B cell (primary cell): ENCODE data around the gene EDC3. TPM values are rescaled to one million over a fixed set of nuclear protein-coding genes. Genes with fewer than 3 reads are reported as not detected.

ENCODE experiments used
- ATAC-seq: fragments of 200-7000 bp; cut with Tn5 transposase; one replicate; pipeline ENCODE4 v1.10.0; 2021; ENCODE audit warnings: low read depth, mild to moderate bottlenecking, moderate number of reproducible peaks, moderate library complexity
- CTCF ChIA-PET: fragments of 350-600 bp; sonication (Branson Sonifier 250); formaldehyde crosslinking; loops from one replicate; lab custom pipeline; 2021; ENCODE audit warnings: antibody characterized with exemption, inconsistent platforms; lab: Charles Lee
- POLR2A ChIA-PET: fragments of 350-600 bp; sonication (Branson Sonifier 250); formaldehyde crosslinking; loops from one replicate; lab custom pipeline; 2021; ENCODE audit warnings: antibody characterized with exemption; lab: Charles Lee
- DNase-seq: peaks from one replicate; pipeline ENCODE4 v3.0.0; 2013
- H2AFZ ChIP-seq: 2 replicates; pipeline ENCODE4 v1.6.1; 2012; ENCODE audit warnings: mild to moderate bottlenecking, low read depth, low read length; ENCODE audit not compliant: insufficient read depth, poor library complexity, severe bottlenecking
- H3K27ac ChIP-seq, 2 donors: 1 replicate in 1 of 2; 2 replicates in 1 of 2; pipeline ENCODE4 v1.5.1; 2012 to 2013; ENCODE audit warnings: low read length in 2 of 2, mild to moderate bottlenecking in 2 of 2, moderate library complexity in 1 of 2
- H3K27me3 ChIP-seq, 4 experiments: fragments of 200-600 bp in 1 of 4; sonication (generic) in 1 of 4; replicated peaks in 1 of 4; 1 replicate in 2 of 4; 2 replicates in 2 of 4; pipeline versions ENCODE4 v1.6.1 to v1.7.0; 2013 to 2016; ENCODE audit warnings: low read length in 3 of 4, mild to moderate bottlenecking in 2 of 4, mixed read lengths in 1 of 4, moderate library complexity in 1 of 4; ENCODE audit not compliant: insufficient read depth in 4 of 4, control insufficient read depth in 3 of 4; ENCODE audit errors: control extremely low read depth in 1 of 4
- H3K36me3 ChIP-seq, 2 experiments: replicated peaks in 1 of 2; 1 replicate in 1 of 2; 2 replicates in 1 of 2; pipeline versions ENCODE4 v1.6.1 to v1.7.1; 2013; ENCODE audit warnings: low read length in 1 of 2; ENCODE audit not compliant: insufficient read depth in 2 of 2, control insufficient read depth in 1 of 2; ENCODE audit errors: control extremely low read depth in 1 of 2, extremely low read depth in 1 of 2
- H3K4me1 ChIP-seq, 2 donors: fragments of 200-600 bp in 1 of 2; sonication (generic) in 1 of 2; 1 replicate in 1 of 2; 2 replicates in 1 of 2; pipeline versions ENCODE4 v1.5.1 to v1.6.1; 2013 to 2017; ENCODE audit warnings: low read length in 2 of 2; ENCODE audit not compliant: control insufficient read depth in 2 of 2, insufficient read depth in 2 of 2
- H3K4me2 ChIP-seq: replicated peaks from 2 replicates; pipeline ENCODE3; 2012; ENCODE audit warnings: mild to moderate bottlenecking, low read depth, low read length; ENCODE audit not compliant: poor library complexity, severe bottlenecking
- H3K4me3 ChIP-seq, 5 experiments: fragments of 200-600 bp in 1 of 5; sonication (generic) in 1 of 5; 1 replicate in 3 of 5; 2 replicates in 2 of 5; pipeline versions ENCODE4 v1.5.1 to v1.7.0; 2011 to 2016; ENCODE audit warnings: low read length in 4 of 5, mild to moderate bottlenecking in 4 of 5, low read depth in 2 of 5, control low read depth in 1 of 5, moderate library complexity in 1 of 5; ENCODE audit not compliant: insufficient read depth in 1 of 5; ENCODE audit errors: control extremely low read depth in 1 of 5, extremely low read depth in 1 of 5
- H3K79me2 ChIP-seq: fragments of 200-600 bp; sonication (generic); one replicate; pipeline ENCODE4 v1.6.0; 2016; ENCODE audit warnings: low read length; ENCODE audit not compliant: control insufficient read depth, insufficient read depth
- H3K9ac ChIP-seq: fragments of 200-600 bp; sonication (generic); 2 replicates; pipeline ENCODE4 v1.6.1; 2017; ENCODE audit warnings: mild to moderate bottlenecking, low read length, moderate library complexity
- H3K9me3 ChIP-seq, 3 donors: one replicate each; pipeline versions ENCODE4 v1.6.1 to v1.7.1; 2013; ENCODE audit warnings: low read length in 2 of 3; ENCODE audit not compliant: control insufficient read depth in 2 of 3, insufficient read depth in 1 of 3; ENCODE audit errors: control extremely low read depth in 1 of 3
- H4K20me1 ChIP-seq: 2 replicates; pipeline ENCODE4 v1.6.0; 2012; ENCODE audit warnings: mild to moderate bottlenecking, low read length; ENCODE audit not compliant: insufficient read depth, control insufficient read depth, poor library complexity, severe bottlenecking
- H3K27ac Mint-ChIP-seq: one replicate; pipeline ENCODE4 v1.8.0; 2021; ENCODE audit warnings: mixed read lengths
- H3K27me3 Mint-ChIP-seq: one replicate; pipeline ENCODE4 v1.8.0; 2021; ENCODE audit warnings: mixed read lengths
- H3K4me1 Mint-ChIP-seq: one replicate; pipeline ENCODE4 v1.8.0; 2021; ENCODE audit warnings: mixed read lengths
- H3K4me3 Mint-ChIP-seq: one replicate; pipeline ENCODE4 v1.8.0; 2021; ENCODE audit warnings: mixed read lengths
- H3K9me3 Mint-ChIP-seq: one replicate; pipeline ENCODE4 v1.8.0; 2022; ENCODE audit warnings: mixed read lengths; ENCODE audit not compliant: insufficient read depth
- CTCF ChIP-seq: fragments of 200-600 bp; IDR thresholded peaks from one replicate; pipeline ENCODE4 v1.8.0; 2022; ENCODE audit warnings: antibody characterized with exemption, mild to moderate bottlenecking
- EZH2 ChIP-seq: IDR thresholded peaks from 2 replicates; pipeline ENCODE4 v1.6.1; 2012; ENCODE audit warnings: borderline replicate concordance, low read depth, mild to moderate bottlenecking, moderate library complexity, low read length; ENCODE audit not compliant: insufficient read depth, poor library complexity, severe bottlenecking
- WGBS: methylation state at CpG from one replicate; pipeline ENCODE4 v1.1.5; 2013; ENCODE audit warnings: missing lambda C conversion rate; ENCODE audit not compliant: insufficient coverage; 5-methylcytosine and 5-hydroxymethylcytosine counted together
- intact Hi-C: fragments of 100-400 bp; cut with micrococcal nuclease; formaldehyde crosslinking; loops from one replicate; pipeline ENCODE4 v1.10.0; 2022
- polyA plus RNA-seq: library from polyadenylated mRNA; depleted of rRNA; stranded (reverse); fragments of >200 nt; gene quantifications from 2 replicates; pipeline ENCODE4 v1.2.3, GENCODE V29; 2012
- total RNA-seq, 2 donors: library from RNA; stranded (reverse); fragments of 120-200 nt in 1 of 2; gene quantifications; 1 replicate in 1 of 2; 2 replicates in 1 of 2; pipeline versions ENCODE4 v1.2.3 to v1.2.4, GENCODE V29; 2013 to 2022

EDC3 gene
- total and polyA plus RNA-seq, 2 donors (not counting 1 experiment from before 2014, with no cell fraction given) = 16.9 to 55.4 TPM

DNA sequence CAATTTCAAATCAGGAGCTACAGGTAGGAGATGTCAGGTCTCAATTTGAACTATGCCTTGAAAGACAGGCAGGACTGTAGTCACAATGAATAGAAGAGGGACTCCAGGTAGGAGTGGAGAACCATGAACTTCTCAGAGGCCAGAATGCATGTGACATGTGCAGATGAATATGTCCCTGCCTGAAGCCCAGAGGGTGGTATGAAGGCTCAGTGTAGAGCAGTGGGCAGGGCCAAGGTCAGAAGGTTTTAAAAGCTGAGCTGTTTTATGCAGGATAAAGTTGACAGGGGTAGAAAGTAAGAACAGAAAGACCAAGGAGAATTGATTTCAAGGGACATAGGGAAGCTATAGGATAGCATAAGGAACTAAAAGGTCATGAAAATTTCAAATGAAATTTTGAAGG is 49.3 kb downstream of the EDC3 start:
- H2AFZ ChIP-seq = no peak overlapping the region
- no peak overlapping the region for H3K4me3 ChIP-seq
- Mint-ChIP-seq H3K27me3 (no peaks in the 10 kb centered on the region), H3K9me3 (no peaks in the 10 kb centered on the region), H3K4me1 (peaks cover 6% of the 10 kb centered on the region), H3K4me3 (no peak overlapping the region), H3K27ac (no peak overlapping the region)
- H3K9me3 ChIP-seq = no peaks in the 10 kb centered on the region
- ChIA-PET POLR2A (no interaction called here), CTCF (interaction anchor here (1.3 to 1.9 kb wide), 2 partner anchors 13 to 304 kb away, joined by 5 to 7 read pairs; no protein-coding TSS in a partner anchor)
- TF ChIP-seq EZH2 (no peak), CTCF (no peak)
- H3K4me2 ChIP-seq = no peak overlapping the region
- H3K9ac ChIP-seq = no peak overlapping the region
- no peaks in the 10 kb centered on the region for H3K27me3 ChIP-seq
- peaks cover 0 to 41% of the 10 kb centered on the region in 2 experiments for H3K36me3 ChIP-seq
- no peaks in the 10 kb centered on the region for H3K4me1 ChIP-seq
- ATAC-seq (no peak), DNase-seq (no peak)
- H4K20me1 ChIP-seq = peaks cover 47% of the 10 kb centered on the region
- no peak overlapping the region for H3K27ac ChIP-seq
- H3K79me2 ChIP-seq = peaks cover 36% of the 10 kb centered on the region
- intact Hi-C loops = no loop called here

DNA sequence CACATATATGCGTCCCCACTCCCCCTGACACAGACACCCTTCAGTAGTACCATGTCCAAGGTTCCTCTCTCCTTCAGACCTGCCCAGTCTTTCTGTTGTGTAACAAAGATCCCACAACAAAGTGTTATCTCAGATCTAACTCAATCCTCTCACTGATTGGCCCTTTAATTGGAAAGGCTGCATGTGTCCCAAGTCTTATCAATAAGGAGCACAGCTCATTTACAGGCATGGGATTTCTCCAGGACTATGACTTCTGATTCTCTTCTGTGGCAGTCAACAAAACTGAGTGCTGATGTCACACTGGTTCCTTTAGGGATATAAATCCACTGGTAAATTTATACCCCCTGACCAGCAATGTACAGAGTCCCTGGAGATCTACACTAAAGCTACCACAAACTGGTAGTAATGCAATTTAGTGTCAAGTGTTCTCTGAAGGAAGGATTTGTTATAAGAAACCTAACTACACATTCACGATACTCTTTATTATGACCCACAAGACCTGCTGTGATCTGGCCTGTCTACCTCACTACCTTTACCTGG is 52.1 kb downstream of the EDC3 start:
- Histone ChIP-seq H3K36me3 (peaks cover 0 to 55% of the 10 kb centered on the region in 2 experiments), H3K4me1 (no peaks in the 10 kb centered on the region), H3K27me3 (no peaks in the 10 kb centered on the region), H2AFZ (no peak overlapping the region), H3K79me2 (peaks cover 19% of the 10 kb centered on the region), H4K20me1 (peaks cover 28% of the 10 kb centered on the region), H3K4me2 (no peak overlapping the region), H3K27ac (no peak overlapping the region), H3K9me3 (no peaks in the 10 kb centered on the region), H3K9ac (no peak overlapping the region), H3K4me3 (no peak overlapping the region)
- intact Hi-C loops = no loop called here
- no peak for ATAC-seq
- DNase-seq = no peak
- Mint-ChIP-seq H3K27ac (no peak overlapping the region), H3K4me3 (no peak overlapping the region), H3K27me3 (no peaks in the 10 kb centered on the region), H3K9me3 (no peaks in the 10 kb centered on the region), H3K4me1 (peaks cover 2% of the 10 kb centered on the region)
- ChIA-PET CTCF (interaction anchor here (23.4 kb wide), 1 partner anchor 126 kb away, joined by 596 read pairs; the partner anchor contains the start of gene CSK), POLR2A (no interaction called here)
- TF ChIP-seq EZH2 (no peak), CTCF (no peak)
- whole genome bisulfite sequencing = 92% methylated on average over 2 of the region's 2 CpGs
